ENCODE measurements around the gene OR10T2.
"Not testable (repeated sequence)": the region's sequence is repeated elsewhere in the genome, so short reads cannot be mapped to it uniquely, and the experiment has no call there.

OR10T2 gene

DNA sequence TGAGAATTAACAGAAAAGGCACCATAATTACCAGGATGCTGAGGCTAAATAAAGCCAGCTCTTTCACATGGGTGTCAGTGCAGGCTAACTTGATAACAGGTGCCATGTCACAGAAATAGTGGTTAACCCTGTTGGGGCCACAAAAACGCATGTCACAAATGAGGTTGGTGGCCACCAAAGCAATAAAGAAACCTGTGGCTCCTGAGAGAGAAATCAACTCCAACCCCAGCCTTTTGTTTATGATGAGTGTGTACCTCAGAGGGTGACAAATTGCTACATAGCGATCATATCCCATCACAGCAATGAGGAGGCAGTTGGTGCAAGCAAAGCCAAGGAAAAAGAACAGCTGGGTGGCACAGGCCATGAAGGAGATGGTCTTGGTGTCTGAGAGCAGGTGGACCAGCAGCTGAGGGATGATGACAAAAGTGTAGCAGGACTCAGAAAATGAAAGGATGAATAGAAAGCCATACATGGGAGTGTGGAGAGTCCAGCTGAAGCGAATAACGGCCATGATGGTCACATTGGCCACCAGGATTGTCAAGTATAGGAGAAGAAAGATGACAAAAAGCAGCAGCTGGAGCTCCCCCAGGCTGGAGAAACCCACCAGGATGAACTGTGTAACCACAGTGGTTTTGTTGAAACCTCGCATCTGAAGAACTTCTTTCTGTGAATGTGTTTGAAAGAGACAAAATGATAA lies at the start of gene OR10T2:
OR10T2 (minus strand) TSS at position 649 of the 697 bp plus-strand sequence; CDS start at position 649, 0 bp downstream.
- in situ Hi-C loops (cut with HindIII; ENCODE audit: low pct_ligation_motif_present, low pct_unique_long_range_greater_than_20kb, low sequenced_read_pairs): no loop called here
- no peak for DNase-seq

DNA sequence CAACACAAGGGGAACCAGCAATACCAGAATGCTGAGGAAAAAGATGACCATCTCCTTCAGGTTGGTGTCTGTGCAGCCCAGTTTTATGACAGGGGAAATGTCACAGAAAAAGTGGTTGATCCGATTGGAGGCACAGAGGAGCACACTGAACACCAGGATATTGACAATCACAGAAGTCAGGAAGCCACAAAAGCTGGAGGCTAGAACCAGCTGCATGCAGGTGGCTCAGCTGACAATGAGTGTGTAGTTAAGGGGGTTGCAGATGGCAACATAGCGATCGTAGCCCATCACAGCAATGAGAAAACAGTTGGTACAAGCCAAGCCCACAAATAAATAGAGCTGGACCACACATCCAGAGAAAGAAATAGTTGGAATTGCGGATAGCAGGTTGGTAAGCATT lies 46.1 kb upstream of the OR10T2 start:
- no peak for DNase-seq
- in situ Hi-C loops (cut with HindIII; ENCODE audit: low pct_ligation_motif_present, low pct_unique_long_range_greater_than_20kb, low sequenced_read_pairs): no loop called here

- no peak for DNase-seq
- in situ Hi-C loops (cut with HindIII; ENCODE audit: low pct_ligation_motif_present, low pct_unique_long_range_greater_than_20kb, low sequenced_read_pairs): no loop called here
These were observed 35.5 kb upstream of the OR10T2 start for GRCh38 chr1:158434741-158435140.

- in situ Hi-C loops (cut with HindIII; ENCODE audit: low pct_ligation_motif_present, low pct_unique_long_range_greater_than_20kb, low sequenced_read_pairs); DNase-seq: not testable (repeated sequence)
These were observed 30.9 kb upstream of the OR10T2 start for GRCh38 chr1:158430163-158430562.

- in situ Hi-C loops (cut with HindIII; ENCODE audit: low pct_ligation_motif_present, low pct_unique_long_range_greater_than_20kb, low sequenced_read_pairs): no loop called here
- DNase-seq: no peak
These were observed 26.9 kb upstream of the OR10T2 start, which contains the start of gene OR10K2 for GRCh38 chr1:158426137-158426536. Gene OR10K2 (minus strand): TSS chr1:158426237. CDS start chr1:158420866, 5,371 bp downstream.

- no peak for DNase-seq
- in situ Hi-C loops (cut with HindIII; ENCODE audit: low pct_ligation_motif_present, low pct_unique_long_range_greater_than_20kb, low sequenced_read_pairs): no loop called here
These were observed 25.8 kb upstream of the OR10T2 start for GRCh38 chr1:158425027-158425426.

- DNase-seq: no peak
- in situ Hi-C loops (cut with HindIII; ENCODE audit: low pct_ligation_motif_present, low pct_unique_long_range_greater_than_20kb, low sequenced_read_pairs): no loop called here
These were observed 22.9 kb upstream of the OR10T2 start for GRCh38 chr1:158422212-158422611.

- DNase-seq: no peak
- in situ Hi-C loops (cut with HindIII; ENCODE audit: low pct_ligation_motif_present, low pct_unique_long_range_greater_than_20kb, low sequenced_read_pairs): no loop called here
These were observed 18.3 kb upstream of the OR10T2 start for GRCh38 chr1:158417586-158417985.

DNA sequence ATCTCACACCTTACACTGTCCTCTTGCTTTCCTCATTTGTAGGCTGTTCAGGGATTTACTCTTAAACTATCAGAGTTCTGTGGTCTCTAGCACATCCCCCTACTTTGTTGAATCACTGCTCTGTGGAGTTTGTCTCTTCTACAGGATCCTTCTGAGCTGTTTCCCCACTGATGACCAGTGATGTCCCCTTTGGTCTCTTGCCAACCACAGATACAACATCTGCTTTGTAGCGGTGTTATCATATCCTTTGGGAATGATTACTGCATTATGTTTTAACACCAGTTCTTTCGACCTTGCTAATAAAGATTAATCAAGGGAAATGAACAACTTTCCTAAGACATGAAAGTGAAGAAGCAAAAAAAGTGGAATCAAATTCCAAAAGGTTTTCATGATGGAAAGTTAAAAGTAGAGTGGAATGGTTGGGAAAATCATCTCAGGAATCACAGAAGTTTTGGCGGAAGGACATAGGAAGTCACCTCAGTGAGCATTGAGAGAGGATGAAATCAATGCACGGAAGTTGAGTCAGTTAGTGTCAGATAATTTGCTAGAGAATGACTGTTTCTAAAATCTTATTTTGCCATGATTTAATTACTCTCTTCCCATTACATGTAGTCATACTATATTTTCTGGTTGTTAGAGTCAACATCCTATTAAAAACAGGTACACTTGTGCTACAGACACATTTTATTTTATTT lies 15.5 kb upstream of the OR10T2 start:
- in situ Hi-C loops (cut with HindIII; ENCODE audit: low pct_ligation_motif_present, low pct_unique_long_range_greater_than_20kb, low sequenced_read_pairs): no loop called here
- DNase-seq: no peak

DNA sequence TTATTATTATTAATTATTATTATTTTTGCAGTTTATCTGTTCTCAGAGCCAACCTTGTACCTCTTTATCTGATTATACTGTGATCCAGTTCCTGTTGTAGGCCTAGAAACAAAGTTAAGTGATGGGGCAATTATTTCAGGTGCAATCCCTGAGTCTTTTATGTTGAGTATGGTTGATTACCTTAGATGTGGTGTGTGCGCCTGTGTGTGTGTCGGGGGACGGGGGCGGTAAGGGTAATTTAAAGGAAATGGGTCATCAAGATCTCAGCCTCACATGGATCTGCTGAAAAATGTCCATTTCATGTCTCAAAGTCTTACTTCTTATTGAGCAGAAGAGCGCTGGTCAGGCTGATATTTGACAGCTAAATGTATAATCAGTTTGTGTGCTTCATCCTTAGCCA lies 7.8 kb upstream of the OR10T2 start:
- in situ Hi-C loops (cut with HindIII; ENCODE audit: low pct_ligation_motif_present, low pct_unique_long_range_greater_than_20kb, low sequenced_read_pairs): no loop called here
- no peak for DNase-seq

DNA sequence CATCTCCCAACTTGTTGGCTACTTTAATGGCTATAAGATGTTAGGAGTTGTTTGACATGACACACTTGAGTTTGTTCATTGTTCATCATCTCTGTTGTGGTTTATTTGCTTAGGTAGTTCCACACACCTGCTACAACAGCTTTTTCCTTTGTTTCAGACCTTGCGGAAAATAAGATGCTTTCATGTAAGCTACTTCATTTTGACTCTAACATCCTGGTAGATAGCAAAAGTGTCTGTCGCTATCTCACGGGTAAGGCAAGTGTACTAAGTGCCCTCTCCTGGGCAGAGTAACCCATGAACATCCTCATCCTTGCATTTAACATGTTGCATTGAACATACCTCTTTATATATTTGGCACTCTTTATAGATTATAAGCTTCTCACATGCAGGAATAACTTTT lies 1.6 kb upstream of the OR10T2 start:
- in situ Hi-C loops (cut with HindIII; ENCODE audit: low pct_ligation_motif_present, low pct_unique_long_range_greater_than_20kb, low sequenced_read_pairs): no loop called here
- no peak for DNase-seq

- in situ Hi-C loops (cut with HindIII; ENCODE audit: low pct_ligation_motif_present, low pct_unique_long_range_greater_than_20kb, low sequenced_read_pairs): no loop called here
These were observed 2.6 kb downstream of the OR10T2 start for GRCh38 chr1:158396646-158397045.

DNA sequence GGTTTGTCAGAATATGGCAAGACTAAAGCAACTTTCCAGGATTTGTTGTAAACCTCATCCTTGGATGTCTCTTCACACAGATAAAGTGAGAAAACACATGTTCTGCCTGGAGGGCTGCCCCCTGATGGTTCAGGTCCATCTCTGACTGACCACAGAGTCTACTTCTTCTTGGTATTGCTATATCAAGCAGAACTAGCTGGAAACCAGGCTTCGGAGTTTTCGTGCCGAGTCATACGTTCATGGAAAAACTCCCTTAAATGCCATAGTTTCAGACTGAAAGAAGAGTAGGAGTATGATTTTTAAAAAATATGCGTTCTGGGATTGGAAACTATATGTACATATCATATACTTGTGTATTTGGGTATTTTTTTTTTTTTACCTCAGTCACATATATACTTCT lies 5.8 kb downstream of the OR10T2 start:
- no peak for DNase-seq
- in situ Hi-C loops (cut with HindIII; ENCODE audit: low pct_ligation_motif_present, low pct_unique_long_range_greater_than_20kb, low sequenced_read_pairs): no loop called here

More at GRCh38 chr1:158396646-158397045, 2.6 kb downstream of the OR10T2 start:
- DNase-seq: no peak

- in situ Hi-C loops (cut with HindIII; ENCODE audit: low pct_ligation_motif_present, low pct_unique_long_range_greater_than_20kb, low sequenced_read_pairs): no loop called here
- no peak for DNase-seq
These were observed 8.2 kb downstream of the OR10T2 start for GRCh38 chr1:158391099-158391498.

DNA sequence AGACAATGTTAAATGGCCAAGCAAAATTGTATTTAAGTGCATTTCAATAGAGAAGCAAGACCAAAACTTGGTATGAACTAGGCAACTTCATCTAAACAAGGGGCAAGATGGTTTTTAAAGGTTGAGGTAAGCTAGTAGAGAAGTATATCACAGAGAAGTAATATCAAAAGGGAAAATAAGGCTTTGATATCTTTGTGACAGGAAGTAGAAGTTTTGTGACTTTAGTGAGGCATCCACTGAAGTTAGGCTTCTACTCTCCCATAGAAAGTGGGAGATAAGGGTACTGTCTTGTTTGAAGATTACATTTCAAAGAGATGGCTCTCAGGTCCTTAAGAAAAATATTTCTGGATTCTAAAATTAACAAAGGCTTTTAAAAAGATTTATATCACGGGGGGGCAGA lies 8.9 kb downstream of the OR10T2 start:
- in situ Hi-C loops (cut with HindIII; ENCODE audit: low pct_ligation_motif_present, low pct_unique_long_range_greater_than_20kb, low sequenced_read_pairs): no loop called here
- DNase-seq: no peak

- no peak for DNase-seq
These were observed 24.4 kb downstream of the OR10T2 start for GRCh38 chr1:158374860-158375259.

GRCh38 chr1:158374101-158374500 lies 25.2 kb downstream of the OR10T2 start:
- in situ Hi-C loops (cut with HindIII; ENCODE audit: low pct_ligation_motif_present, low pct_unique_long_range_greater_than_20kb, low sequenced_read_pairs); DNase-seq: not testable (repeated sequence)

More at GRCh38 chr1:158374860-158375259, 24.4 kb downstream of the OR10T2 start:
- in situ Hi-C loops (cut with HindIII; ENCODE audit: low pct_ligation_motif_present, low pct_unique_long_range_greater_than_20kb, low sequenced_read_pairs): no loop called here

DNA sequence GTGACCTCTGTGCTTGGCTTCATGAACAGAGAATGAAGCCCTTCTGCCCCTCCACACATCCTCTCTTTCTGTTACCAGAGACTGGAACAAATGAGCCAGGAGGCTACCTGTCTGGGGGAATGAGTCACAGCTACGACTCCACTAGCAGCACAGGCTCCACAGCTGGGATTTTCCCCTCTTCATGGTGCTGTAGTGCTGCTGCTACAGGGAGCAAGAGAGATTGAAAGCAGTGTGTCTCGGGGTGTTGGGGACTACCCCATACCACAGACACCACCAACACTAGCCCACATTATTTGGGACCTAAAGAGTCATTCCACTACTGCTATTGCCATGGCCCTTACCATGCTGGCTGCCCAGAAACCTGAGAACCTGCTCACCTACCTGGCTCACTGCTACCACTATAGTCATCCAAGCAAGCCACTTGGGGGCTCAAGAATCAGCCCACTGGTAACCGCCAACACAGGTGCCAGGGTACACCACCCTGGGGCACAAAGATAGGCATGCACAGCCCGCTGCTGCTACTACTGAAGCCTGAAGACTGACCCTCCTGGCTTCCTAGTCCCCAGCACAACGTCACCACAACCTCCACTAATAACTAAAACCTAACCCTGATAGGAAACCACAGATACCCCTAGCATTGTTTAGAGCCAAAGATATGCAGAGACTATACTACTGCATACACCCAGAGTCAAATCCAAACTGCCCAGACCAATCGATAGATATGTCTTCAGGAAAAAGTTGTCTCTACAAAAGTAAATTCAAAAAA lies 27.9 kb downstream of the OR10T2 start:
- DNase-seq: no peak
- in situ Hi-C loops (cut with HindIII; ENCODE audit: low pct_ligation_motif_present, low pct_unique_long_range_greater_than_20kb, low sequenced_read_pairs): no loop called here

GRCh38 chr1:158366783-158367182 lies 32.5 kb downstream of the OR10T2 start:
- DNase-seq: no peak
- in situ Hi-C loops (cut with HindIII; ENCODE audit: low pct_ligation_motif_present, low pct_unique_long_range_greater_than_20kb, low sequenced_read_pairs): no loop called here

Measured in ACHN (cell line).